Gastrocnemius medialis (tissue), 4 donors: ENCODE data around the gene FAN1.

Experiments used
- POLR2A ChIP-seq, 2 donors: fragments of 450-650 bp; IDR thresholded peaks; one replicate each; pipeline ENCODE4 v1.6.1; 2017; ENCODE audit warnings: antibody characterized with exemption in 2 of 2, mild to moderate bottlenecking in 2 of 2, moderate library complexity in 2 of 2
- TF ChIP-seq, protein P1 (sequence below), 5 experiments: fragments of 450-650 bp in 3 of 5; fragments of 200-600 bp in 2 of 5; sonication (generic) in 2 of 5; IDR thresholded peaks in 4 of 5; conservative IDR thresholded peaks in 1 of 5; 1 replicate in 4 of 5; 2 replicates in 1 of 5; pipeline ENCODE4 v1.5.1; 2016 to 2019; ENCODE audit warnings: antibody characterized with exemption in 5 of 5, mild to moderate bottlenecking in 3 of 5, moderate library complexity in 3 of 5

DNA sequence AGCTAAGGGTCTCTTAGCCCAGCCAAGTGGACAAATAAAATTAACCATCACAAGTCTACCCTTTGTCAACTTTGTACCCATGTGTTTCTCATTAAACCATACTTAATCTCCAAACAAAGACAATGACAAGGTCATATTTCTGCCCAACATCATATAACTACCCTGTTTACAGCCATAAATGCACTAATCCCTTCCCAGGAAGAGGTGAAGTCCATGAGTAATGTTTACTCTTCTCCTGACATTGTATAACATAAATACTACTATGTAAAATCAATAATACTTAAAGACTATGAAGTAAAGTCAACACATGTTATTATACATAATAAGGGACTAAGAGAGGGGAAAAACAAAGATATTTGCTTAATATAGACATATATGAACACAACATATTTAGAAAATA lies 38.5 kb upstream of the FAN1 start:
- TF ChIP-seq, protein P1, sequence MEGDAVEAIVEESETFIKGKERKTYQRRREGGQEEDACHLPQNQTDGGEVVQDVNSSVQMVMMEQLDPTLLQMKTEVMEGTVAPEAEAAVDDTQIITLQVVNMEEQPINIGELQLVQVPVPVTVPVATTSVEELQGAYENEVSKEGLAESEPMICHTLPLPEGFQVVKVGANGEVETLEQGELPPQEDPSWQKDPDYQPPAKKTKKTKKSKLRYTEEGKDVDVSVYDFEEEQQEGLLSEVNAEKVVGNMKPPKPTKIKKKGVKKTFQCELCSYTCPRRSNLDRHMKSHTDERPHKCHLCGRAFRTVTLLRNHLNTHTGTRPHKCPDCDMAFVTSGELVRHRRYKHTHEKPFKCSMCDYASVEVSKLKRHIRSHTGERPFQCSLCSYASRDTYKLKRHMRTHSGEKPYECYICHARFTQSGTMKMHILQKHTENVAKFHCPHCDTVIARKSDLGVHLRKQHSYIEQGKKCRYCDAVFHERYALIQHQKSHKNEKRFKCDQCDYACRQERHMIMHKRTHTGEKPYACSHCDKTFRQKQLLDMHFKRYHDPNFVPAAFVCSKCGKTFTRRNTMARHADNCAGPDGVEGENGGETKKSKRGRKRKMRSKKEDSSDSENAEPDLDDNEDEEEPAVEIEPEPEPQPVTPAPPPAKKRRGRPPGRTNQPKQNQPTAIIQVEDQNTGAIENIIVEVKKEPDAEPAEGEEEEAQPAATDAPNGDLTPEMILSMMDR (IDR thresholded peaks at IDR 0.05 in 4 of 5, conservative IDR thresholded peaks at IDR 0.05 in 1 of 5) = no peak
- TF ChIP-seq POLR2A (IDR thresholded peaks at IDR 0.05) = no peak
